Measurements from ENCODE around the gene ANP32A.
A peak's percentile ranks its signal among the peaks of the same experiment; 100 is the strongest.

The ANP32A gene

DNA sequence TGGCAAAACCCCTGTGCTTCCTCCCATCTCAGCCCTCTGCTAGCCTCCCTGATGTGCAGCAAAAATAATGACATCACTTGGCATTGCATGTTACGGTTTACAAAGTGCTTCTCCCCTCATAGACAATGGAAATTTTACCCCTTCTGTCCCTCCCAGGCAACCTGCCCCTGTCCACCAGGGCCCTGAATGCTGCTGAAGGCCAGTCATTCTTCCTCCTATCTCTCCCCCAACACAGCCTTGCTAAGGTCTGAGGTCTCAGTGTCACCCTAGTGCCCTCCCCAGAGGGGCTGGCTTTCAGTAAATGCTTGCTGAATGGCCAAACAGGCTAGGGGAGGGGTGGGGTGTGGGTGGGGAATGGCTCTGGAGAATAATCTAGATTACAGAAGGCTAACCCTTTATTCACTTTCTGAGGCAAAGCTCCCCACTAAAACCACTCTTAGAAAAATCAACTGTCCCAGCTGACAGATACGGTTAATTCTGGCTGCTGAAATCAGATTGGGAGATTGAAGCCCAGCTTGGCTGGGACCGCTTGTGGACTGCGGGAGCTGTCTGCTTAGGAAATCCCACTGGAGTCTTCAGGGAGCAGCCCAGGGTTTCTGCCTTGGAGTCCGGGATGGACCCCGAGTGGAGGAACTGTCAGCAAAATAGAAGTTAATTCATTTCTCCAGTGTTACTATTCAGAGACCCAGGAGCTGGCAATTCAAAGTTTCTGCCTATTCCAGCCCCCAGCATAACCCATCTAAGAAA is 22.9 kb downstream of the ANP32A start:
- no peak for DNase-seq

DNA sequence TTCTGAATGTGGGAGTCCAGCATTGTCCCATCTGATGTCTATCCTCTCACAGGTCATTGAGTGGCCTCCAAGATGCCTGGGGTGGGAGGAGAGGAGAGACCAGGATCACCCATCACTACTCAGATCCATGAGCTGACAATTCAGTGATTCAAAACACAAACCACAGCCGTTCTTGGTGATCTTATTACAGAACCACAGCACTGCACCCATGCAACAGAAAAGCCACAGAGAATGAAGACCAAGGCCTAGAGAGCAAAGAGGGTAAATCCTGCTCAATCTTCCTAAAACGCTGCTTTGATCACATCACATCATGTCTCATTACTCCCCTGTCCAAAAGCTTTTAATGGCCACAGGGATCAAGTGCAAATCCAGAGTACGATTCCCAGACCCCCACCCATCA is 23.5 kb downstream of the ANP32A start:
- peak; percentile 39 for DNase-seq

DNA sequence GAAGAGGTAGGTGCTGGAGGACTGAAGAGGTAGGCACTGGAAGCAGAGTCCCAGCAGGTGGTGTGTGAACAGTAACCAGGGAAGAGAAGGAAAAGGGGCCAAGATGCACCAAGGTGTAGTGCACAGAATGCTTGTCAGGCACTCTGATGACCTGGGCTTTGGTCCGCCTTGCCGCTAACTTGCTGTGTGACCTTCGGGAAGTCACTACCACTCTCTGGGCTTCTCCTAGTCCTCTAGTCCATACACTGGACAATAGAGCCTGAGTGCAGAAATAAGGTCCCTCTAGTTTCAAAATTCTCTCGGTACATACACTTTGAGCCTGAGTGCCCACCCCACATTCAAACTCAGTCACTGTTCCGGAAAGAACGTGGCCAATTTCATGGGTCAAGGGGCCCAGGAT is 24.1 kb downstream of the ANP32A start:
- no peak for DNase-seq

DNA sequence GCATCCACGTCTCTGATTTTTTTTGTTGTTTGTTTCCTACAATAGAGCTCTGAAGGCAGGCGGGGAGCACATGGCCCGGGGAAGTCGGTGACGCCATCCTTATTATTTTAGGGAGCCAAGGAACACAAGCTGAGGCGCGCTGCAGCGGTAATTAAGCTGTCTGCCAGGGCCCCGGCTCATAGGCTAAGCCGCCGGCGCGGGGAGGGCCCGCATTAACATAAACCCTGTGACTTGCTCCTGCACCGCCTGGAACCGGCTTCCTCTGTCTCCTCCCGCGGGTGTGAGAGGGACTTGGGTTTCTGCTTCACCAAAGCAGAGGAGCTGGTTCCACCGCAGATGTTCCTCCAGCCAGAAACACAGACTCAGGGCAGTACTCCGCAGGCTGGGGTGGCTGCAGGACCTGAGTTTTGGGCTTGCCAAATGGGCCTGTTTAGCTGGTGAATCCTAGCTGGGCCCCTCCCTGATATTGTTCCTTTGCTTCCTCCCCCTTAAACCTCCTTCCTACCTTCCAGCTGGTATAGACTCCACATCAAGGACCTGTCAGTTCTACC is 25.3 kb downstream of the ANP32A start:
- DNase-seq = peak; percentile 84

DNA sequence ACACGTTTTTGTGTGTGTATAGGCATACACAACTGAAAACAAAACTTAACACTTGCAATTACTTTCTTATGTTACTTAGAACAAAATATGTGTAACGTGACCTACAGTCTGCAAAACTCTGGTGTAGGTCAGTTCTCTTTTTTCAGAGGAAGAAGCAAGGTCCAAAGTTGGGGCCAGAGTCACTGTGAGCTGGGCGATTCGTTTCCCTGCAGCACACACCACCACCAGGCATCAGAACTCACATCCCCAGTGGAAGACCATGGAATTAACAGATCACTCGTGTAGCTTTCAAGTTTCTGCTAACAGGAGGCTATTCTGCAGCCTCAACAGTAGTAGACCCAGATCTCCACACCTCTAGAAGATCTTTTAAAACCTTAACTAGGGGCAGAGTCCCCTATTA is 25.8 kb downstream of the ANP32A start:
- peak; percentile 49 for DNase-seq

DNA sequence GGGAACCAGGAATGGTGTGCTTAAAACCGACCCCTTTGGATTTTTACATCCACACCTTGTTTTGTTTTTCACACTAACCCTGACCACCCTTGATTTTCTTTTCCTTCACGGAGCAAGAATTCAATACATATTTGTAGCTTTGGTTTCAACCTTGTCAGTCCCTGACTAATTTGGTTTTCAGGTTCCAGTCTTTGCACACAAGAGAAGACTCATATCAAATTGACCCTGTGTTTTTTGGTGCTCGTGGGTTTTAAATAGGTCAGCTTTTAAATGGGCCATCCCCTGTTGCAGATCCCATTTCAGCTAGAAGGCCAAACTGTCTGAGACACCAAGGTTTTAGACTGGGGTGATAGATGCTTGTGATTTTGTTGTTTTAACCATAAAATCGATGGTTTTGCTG is 26.4 kb downstream of the ANP32A start:
- no peak for DNase-seq

DNA sequence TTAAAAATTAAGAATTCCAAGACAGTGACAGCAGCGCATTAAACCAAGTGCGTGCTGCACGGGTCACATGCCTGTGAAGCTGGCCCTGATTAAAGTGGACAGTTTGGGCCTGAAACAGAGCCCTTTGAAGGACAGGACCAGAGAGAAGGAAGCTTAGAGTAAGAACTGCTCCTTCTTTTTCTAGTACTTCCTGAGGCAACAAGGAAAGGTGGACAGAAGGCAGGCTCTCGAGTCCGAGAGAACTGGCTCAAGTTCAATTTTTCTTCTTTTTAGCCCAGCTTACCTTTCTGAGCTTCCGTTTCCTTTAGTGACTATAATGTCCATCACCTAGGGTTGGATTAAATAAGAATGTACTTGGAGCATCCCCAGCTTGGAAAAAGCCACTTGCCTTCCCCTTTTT is 26.9 kb downstream of the ANP32A start:
- DNase-seq = no peak

DNA sequence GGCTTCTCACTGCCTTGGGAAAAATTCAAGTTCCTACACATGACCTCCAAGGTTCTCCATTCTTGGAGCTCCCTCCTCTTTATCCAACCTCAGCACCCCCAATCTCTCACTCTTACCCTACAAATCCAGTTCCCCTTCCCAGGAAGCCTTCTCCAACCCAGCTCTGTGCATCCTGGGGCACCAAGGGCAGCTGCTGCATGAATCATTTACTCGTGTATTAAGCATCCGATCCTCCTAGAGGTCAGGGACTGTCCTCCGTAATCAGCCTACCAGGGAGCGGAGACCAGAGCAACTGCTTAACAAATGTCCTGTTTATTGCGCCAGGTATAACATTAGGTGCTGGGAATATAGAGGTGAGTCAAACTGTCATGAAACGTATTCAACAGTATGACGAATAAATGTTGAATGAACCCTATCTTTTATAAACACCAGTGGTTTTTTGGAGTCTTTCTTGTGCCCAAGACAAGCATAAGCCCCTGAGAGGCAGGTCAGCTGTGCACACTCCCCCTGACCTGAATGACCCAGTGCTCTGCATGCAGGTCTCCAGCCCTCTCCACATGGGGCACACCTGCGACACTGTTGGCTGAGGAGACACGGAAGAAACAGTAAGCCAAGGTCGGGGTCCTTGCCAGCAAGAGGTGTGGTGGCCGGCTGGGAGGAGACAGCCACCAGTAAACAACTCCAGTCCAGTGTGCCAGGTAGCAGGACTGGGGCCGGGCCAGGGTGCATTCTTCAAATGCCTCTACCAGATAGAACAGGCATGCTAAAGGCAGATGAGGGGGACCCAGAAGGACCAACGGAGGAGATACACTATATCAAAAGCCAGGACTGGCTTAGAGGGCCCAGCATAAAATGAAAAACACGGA is 27.6 kb downstream of the ANP32A start:
- DNase-seq = no peak

DNA sequence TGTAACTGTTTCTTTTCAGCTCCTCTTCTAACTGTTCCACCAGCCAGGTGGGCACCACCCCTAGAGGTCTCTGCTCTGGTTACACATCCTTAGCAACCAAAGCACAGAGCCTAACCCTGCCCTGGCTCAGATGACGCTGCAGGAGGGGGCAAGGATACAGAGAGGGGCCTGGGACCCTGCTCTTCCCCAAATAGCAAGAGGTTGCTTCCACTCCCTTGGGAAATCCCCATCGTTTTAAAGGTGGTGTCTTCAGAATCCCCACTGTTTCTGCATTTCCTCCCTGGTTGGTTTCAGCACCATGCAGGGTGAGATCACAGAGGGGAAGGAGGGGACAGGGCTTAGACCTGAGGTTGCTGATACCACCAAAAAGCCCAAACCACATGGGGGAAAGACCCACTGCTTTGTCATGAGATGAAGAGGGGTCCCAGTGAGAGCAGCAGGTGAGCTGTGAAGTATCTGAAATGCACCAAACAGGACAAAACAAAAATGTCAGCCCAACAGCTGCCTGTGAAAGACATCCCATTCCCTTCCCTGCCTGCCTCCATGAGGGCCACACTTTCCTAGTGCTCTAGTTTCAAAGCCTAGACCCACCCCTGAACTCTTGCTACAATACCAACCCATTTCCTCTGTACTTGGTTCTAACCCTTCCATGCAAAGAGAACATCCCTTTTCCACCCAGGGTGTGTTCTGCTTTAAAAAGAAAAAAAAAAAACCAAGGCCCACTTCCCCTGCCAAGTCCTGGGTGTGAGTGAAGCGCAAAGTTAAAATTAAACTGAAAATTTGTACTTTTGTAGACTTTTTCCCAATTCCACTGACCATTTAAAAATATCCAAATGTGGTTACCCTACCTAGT is 29.0 kb downstream of the ANP32A start:
- DNase-seq = peak; percentile 68

DNA sequence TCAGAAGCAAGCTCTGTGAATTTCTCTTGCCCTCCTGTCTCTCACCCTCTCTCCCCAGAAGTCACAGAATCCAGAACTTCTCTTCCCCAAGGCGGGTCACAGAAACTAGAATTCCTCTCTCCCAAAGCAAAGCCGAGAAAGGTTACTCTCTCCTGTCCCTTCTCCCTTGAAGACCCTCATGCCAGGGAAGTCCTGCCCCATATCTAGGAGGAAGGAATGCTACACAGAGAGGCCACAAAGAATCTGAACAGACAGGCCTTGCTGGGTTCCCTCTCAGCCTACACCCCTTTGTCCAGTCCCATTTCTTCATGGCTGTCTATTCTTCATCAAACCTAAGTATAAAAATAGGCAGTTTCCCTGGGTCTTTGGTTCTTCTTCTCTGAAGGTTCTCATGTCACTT is 29.8 kb downstream of the ANP32A start:
- no peak for DNase-seq

DNA sequence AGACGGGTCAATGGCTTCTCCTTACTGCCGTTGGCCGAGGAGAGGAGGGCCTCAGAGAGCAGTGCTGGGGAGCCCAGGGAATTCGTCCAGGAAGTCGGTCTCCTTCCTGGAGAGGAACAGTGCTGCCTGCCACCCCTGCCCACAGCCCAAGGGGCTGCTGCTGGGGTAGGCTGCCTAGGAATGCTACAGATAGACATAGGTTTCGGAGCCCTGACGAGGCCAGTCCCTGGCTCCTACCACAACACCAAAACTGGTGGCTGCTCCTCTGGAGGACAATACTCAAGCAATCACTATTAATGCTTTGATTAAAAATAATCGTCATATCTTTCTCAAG is 30.5 kb downstream of the ANP32A start:
- DNase-seq = no peak

DNA sequence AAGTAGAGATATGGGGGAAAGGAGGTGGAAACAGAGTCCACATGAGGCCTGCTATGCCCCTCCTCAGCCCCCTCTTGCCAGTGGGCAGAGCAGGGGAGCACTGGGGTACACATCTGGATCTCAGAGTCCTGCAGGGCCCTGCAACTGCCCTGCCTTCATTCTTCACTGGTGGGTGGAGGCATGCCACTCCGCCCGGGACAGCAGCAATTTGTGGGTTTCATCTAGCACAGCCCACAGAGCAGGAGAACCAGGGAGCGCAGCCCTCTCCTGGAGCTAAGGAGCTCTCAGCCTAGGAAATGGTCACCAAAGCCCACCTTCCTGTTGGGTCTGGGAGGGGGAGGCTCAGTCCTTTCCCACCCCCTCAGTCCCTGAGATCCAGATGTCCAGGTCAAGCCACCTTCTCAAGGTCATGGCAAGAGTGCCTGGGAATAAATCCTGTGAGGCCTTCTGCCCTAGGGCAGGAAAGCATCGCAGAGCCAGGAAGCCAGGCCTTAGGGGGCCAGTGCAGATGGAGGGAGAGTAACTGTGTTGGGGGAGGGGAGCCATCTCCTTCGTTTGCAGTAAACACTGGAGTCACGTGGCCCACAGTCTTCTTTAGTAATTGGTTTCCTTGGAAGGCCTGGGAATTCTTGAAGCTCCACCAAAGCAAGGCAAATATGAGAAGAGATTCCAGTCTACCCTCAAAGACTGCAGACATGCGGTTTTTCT is 31.0 kb downstream of the ANP32A start:
- DNase-seq = no peak

DNA sequence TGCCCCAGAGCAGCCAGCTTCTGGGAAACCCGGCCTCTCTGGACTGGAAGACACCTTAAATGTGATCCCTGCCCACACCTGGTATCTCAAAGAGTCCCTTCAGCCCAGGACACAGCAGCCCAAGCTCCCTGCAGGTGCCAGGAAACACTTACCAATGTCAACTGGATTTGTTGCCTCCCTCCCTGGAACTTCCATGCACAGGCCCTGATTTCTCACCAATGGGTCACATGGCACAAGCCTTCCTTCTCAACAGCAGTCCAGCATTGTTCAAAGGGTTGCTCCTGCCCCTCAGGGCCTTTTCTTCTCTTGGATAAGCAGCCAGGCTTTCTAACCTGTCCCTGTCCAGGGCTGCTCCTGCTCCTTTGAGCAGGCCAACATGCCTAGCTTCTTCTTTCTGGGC is 31.6 kb downstream of the ANP32A start:
- no peak for DNase-seq

DNA sequence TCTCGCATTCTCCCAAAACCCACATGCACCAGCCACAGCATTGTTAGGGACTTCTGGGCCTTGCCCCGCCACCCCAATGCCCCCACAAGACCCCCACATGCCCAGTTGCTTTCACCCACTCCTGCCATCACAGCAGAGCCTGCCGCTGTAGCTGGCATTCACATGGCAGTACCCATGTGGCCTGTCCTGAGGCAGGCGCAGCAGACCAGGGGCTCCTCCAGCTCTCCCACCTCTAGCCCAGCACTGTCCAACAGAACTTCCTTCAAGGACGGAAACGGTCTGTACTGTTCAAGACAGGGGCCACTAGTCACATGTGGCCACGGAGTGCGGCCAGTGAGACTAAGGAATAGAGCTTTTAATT is 32.5 kb downstream of the ANP32A start:
- DNase-seq = no peak

DNA sequence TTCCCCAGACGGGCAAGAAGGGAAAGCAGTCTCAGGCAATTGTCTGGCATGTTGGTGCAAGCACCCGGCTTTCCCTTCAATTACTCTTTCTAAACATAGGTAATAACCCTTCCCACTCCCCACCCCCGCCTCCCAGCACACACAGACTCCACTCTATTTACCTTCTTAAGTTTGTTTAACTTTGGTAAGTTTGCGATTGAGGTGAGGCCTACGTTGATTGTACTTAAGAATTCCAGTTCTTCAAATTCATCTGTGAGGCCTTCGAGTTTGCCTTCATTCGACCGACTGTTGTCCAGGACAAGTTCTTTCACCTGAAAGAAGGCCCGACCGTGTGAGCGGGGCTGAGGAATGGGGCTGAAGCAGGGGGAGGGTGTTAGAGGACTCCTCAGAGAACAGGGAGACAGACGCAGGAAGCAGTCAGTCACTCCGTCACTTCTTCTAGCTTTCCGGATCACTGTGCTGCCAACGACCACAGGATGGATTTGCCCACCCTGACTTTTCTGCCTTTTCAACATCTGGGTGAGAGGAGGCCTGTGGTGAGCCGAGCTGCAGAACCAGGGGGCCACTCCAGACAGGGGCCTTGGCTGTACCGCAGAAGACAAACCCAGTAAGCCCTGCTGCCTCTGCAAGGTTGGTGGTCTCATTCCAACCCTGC is 33.0 kb downstream of the ANP32A start:
- no peak for DNase-seq

DNA sequence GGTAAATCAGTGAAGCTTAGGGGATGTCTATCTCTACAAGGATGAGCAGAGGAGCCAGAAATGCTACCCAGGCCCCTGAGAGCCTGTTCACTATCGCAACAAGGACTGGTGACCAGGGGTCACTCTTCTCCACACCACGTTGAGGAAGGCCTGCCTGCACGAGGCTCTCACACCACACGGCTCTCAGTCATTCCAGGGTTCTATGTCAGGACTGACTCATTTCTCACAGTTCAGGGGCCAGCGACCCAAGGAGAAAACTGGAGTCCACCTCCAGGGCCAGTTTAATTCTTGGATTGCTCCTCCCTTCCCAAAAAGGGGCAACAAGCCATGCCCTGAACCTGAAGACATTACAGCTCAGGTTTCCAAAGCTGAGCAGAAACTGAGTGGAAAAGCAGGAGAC is 33.9 kb downstream of the ANP32A start:
- no peak for DNase-seq

DNA sequence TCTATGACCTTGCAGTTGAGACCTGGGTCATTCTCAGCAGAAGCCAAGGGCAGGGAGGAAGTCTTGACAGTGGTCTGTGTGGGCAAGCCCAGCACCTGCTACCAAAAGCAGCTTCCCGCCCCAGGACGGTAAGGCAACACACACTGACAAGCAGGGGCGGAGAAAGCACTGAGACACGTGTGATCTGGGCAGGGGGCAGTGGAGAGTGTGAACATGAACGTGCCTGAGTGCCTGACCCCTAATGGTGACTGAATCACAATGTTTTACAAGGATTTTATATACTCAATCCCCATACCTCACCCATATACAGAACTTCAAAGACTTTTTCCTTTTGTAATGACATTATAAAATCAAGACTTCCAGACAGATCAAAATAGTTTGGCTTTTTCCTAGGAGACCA is 35.2 kb downstream of the ANP32A start:
- DNase-seq = no peak

DNA sequence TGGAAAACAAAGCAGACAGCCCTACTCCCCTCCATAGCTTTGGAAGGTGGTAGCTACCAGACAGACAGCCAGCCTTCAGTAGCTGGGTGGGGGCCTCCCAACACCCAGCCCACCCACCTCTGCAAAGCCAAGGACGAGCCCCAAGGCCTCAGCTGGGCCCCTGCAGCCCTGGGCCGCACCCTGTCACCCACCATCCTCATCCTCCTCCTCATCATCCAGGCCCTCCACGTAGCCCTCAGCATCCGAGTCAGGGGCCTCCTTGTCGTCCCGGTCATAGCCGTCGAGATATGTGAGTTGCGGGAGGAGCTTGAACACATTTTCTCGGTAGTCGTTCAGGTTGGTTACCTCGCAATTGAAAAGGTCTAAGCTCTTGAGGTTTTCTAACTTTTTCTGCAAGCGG is 36.5 kb downstream of the ANP32A start:
- DNase-seq = no peak

DNA sequence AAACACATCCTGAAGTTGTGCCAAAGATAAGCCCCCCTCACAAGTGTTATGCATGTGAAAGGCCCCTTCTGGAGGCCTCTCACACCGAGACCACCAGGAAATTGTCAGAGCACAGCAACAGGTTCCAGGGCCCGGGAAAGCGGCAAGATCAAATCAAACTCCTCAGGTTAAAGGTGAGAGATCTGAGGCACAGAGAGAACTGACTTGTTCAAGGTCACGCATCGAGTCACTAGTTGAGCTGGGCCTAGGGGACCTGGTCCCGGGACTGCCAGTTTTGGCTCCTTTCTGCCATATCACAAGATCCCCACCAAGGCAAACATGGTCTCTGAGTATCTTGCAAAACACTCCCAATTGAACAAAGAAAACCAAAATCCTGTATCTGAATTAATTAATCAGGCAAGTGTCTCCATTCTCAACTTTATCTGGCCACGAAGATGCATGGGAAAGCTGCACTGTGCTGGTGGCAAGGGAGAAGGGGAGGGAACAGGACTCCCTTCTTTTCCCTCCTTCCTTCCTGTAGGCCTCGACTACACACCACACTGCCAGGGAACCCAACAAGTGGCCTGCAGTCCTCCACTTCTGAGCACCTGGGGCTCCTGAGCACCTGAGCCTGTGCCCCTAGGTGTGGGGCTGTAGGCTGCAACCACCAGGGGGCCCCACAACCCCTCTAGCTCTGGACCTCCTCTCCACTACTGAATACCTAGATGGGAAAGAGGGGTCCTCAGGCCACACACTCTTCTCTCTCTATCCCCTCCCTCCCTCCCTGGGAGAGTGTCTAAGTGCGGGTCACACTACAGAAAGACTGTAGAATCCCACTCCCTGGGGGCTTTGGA is 37.3 kb downstream of the ANP32A start:
- DNase-seq = no peak

DNA sequence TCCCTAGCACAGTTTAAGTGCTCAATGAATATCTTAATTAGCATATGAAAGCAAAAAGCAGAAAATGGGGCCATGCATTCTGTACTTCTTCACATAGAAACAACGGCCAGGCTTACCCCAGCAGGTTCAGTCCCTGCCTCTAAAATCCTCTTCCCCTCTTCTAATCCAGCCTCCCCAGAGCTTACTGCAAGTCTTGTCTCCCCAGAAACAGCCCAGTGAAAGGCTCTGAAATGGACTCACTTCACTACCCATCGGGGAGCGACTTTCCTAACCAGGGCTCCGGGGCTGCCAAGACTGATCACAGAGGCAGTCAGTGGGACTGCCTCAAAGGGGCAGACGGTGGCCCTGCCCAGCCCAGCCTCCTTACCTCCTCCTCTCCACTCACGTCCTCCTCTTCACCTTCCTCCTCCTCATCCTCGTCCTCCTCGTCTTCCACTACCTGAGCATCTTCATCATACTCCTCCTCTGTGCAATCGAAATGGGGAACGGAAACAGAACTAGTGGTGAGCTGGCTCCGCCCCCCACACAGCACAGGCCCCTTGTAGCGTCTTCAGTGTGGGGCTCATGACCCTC is 38.0 kb downstream of the ANP32A start:
- peak; percentile 6 for DNase-seq

Measured in MV-4-11 (cell line).